Ecto neural progenitor cell (in vitro differentiated cells): Measurements from ENCODE around the gene GMPR.
"Not testable (repeated sequence)": the region's sequence is repeated elsewhere in the genome, so short reads cannot be mapped to it uniquely, and the experiment has no call there.

Experiments
- DNase-seq: peaks from one replicate; pipeline ENCODE4 v3.0.0-alpha.2; 2018; ENCODE audit warnings: low spot score

The GMPR gene

DNA sequence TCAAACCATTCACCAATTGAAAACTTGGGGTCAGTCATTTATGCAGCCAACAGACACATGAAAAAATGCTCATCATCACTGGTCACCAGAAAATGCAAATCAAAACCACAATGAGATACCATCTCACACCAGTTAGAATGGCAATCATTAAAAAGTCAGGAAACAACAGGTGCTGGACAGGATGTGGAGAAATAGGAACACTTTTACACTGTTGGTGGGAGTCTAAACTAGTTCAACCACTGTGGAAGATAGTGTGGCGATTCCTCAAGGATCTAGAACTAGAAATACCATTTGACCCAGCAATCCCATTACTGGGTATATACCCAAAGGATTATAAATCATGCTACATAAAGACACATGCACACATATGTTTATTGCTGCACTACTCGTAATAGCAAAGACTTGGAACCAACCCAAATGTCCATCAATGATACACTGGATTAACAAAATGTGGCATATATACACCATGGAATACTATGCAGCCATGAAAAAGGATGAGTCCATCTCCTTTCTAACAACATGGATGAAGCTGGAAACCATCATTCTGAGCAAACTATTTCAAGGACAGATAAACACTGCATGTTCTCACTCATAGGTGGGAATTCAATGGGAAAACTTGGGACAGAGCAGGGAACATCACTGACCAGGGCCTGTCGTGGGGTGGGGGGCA is 13.2 kb upstream of the GMPR start:
- not testable (repeated sequence) for DNase-seq

GRCh38 chr6:16226117-16227047 is 12.0 kb upstream of the GMPR start:
- DNase-seq: not testable (repeated sequence)

GRCh38 chr6:16227048-16227562 is 11.3 kb upstream of the GMPR start:
- no peak for DNase-seq

DNA sequence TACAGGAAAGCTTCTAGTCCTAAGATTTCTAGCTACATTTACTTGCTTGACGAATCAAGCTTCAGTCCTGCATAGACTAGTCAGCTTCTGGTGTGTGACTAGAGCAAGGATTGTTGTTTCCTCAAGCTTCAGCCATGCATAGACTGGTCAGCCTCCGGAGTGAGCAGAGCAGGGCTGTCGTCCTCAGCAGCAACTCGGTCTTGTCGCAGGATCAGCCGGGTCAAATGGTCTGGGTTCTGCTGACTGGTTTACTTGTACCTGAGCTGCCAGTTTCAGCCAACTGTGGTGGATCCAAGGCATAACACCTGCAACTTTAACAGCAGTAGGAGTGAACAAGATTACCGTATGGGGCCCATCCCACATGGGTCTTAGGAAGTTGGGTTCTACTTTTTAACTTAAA is 10.8 kb upstream of the GMPR start:
- no peak for DNase-seq

- no peak for DNase-seq
Observed at GRCh38 chr6:16228043-16228442, 10.3 kb upstream of the GMPR start.

DNA sequence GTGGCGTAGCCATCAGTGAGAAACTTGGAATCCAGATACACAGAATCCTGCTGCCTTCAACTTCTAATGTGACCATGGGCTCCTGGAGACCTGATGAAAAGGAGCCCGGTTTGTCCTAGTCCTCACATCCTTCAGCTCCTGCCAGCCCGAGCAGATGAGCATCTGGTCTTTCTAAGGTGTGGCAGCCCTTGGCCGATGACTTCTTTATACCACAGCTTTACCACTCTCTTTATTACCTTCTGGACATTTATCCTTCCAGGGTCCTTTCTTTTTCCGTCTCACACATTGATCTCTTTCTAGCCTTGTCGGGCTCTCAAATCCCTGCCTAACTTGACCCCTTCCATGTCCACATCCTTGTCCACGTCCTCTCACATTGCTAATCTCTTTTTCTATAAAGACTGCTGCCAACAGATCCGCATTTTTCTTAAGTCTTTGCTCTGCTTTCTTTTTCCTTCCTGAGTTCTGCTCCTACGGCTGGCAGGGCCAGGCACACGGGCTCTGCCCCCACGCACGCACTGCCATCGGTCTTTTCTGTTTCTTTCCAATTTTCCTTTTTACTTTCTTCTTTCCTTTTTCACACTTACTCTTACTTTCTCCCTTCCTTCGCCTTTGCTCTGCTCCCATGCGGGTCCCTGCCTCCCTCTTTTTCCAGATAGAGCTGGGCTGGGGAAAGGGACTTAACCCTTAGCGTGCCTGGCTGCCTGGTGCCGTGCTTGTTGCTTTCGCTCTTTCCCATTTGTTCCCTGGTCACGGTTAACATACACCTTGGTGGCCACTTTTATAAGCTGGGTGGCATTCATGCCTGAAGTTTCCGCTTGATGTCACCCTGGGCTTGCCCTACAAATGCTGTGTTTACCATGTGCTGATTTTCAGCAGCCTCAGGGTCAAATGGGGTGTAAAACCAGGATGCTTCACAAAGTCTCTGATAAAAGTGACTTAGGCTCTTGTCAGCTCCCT is 9.4 kb upstream of the GMPR start:
- DNase-seq: no peak

GRCh38 chr6:16229700-16230099 is 8.7 kb upstream of the GMPR start:
- no peak for DNase-seq

DNA sequence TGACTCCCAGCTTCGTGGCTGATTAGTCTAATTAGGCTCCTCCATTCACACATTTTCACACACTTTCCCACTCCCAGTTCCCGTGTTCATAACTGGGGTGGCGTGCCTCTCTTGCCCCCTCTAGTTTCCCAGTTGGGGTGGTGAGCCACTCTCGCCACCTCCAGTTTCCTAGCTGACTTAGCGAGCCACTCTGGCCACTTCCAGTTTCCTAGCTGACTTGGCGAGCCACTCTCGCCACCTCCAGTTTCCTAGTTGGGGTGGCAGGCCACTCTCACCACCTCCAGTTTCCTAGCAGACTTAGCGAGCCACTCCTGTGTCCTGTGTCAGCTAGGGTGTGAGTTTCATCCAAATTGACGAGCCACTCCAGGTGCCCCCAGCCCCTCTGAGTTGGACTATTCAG is 7.4 kb upstream of the GMPR start:
- no peak for DNase-seq

- no peak for DNase-seq
Observed at GRCh38 chr6:16232086-16232485, 6.3 kb upstream of the GMPR start.

GRCh38 chr6:16236009-16236501 is 2.3 kb upstream of the GMPR start:
- no peak for DNase-seq

DNA sequence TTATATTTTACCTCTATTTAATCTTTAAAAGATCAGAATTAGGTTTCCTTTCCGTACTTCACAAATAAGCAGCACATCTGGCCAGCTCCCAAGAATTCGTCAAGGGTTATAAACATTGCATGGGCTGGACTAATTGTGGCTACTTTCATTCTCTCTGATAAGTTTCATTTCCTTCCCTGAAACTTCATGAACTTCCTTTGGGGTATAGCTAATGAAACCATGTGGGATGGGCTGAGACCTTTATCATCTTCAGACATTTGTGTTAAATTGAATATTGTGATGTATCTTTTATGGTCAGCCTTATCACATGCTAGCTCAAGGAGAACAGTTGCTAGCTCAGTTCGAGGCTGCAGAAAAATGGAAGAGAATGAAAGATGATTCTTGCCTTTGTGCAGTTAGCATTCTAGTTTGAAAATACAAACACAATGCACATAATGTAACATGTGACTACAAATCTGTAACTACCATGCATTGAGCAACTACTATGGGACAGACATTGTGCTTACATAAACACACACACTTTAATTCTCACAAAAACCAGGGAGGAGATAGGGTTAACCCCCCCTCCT is 1.7 kb upstream of the GMPR start:
- no peak for DNase-seq

- DNase-seq: no peak
Observed at GRCh38 chr6:16237242-16237641, 1.1 kb upstream of the GMPR start.

DNA sequence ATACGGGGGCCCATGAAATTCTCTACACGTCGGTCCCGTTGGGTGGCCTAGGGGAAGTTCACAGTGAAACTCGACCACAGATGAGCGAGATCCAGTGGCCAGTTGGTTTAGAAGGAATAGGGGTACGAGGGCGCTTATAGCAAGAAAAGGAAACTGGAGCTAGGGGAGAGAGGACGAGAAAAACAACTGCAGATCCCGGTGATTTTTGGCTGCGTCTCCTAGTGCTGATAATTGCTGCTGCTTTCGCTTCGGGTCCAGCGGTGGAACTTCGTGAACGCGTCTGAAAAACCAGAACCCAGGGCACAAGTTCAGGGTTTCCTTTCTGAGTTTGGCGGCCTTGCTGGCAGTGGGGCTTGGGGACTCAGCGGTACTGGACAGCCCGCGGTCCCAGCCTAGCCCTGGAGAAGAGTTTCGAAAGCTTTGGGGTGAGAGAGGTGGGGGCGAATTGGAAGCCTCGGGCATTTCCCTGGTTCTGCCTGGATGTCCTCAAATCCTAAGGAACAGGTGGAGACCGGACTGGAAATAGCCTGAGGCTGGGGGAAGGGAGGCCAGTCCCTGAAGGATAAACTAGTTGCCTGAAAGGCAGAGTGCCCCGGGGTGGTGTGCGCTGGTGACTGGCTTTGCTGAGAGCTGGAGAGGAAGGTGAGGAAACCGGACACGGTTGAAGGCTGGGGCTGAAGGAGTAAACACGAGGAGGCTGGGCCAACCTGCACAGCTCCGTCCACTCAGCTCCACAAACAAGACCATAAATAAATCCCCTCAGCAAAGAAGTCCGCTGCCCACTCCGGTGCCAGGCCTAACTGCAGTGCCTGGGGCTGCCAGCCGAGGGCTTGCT is 793 bp downstream of the GMPR start:
- peak; percentile 71 for DNase-seq

GRCh38 chr6:16239798-16240123 is 1.4 kb downstream of the GMPR start:
- DNase-seq: no peak

- no peak for DNase-seq
Observed at GRCh38 chr6:16240589-16241320, 2.4 kb downstream of the GMPR start.

- no peak for DNase-seq
Observed at GRCh38 chr6:16241321-16241689, 2.9 kb downstream of the GMPR start.

DNA sequence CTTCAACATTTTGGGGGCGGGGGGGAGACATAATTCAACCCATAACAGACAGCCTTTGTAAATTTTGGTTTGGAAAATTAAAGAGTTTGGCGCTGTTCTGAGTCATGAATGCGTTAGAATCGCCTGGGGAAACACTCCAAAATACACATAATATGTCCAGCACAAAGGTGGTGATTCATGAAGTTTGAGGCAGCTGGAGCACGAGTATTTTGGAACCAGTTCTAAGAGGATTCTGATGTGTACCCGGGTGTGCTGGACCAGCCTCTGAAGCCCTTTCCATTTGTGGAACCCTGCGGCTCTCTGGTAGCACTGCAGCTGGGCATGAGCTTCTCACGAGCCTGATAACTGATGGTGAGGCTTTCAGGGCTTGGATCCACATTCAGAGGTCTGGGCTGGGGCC is 4.7 kb downstream of the GMPR start:
- no peak for DNase-seq

DNA sequence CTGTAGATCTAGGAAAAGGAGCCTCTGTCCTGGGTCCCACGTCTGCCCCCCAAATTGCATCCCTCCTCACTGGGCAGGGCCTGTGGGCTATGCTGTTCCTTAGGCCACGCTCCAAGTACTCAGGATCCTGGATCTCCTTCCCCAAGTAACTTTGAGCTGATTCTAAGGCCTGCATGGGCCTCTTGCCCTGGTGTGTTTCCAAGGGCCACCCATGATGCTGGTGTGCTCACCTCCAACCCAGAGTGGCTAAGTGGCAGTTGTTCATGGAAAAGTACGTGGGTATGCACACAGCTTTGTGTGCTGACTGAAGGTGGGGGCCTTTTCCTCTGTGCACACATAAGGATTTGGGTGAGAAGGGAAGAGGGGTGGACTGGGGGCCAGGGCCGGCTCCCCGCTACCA is 5.3 kb downstream of the GMPR start:
- no peak for DNase-seq

- DNase-seq: no peak
Observed at GRCh38 chr6:16244446-16244845, 6.1 kb downstream of the GMPR start.

GRCh38 chr6:16244869-16245451 is 6.6 kb downstream of the GMPR start:
- DNase-seq: no peak
